Esophagus muscularis mucosa (tissue), 4 donors: Measurements from ENCODE around the gene KIAA1614. TPM values are rescaled to one million over a fixed set of nuclear protein-coding genes. Genes with fewer than 3 reads are reported as not detected.

ENCODE experiments used
- DNase-seq: peaks from one replicate; pipeline ENCODE4 v3.0.0-alpha.2; 2017; ENCODE audit errors: extremely low spot score
- H3K27ac ChIP-seq, 4 donors: fragments of 200-600 bp; sonication (generic); replicated peaks in 1 of 4; 1 replicate in 3 of 4; 2 replicates in 1 of 4; pipeline ENCODE4 v1.5.1; 2016 to 2019; ENCODE audit warnings: mild to moderate bottlenecking in 1 of 4
- H3K27me3 ChIP-seq, 4 donors: fragments of 200-600 bp; sonication (generic); one replicate each; pipeline versions ENCODE4 v1.5.1 to v1.6.0; 2016 to 2019
- H3K36me3 ChIP-seq, 4 donors: fragments of 200-600 bp; sonication (generic); one replicate each; pipeline ENCODE4 v1.5.1; 2016 to 2019
- H3K4me1 ChIP-seq, 4 donors: fragments of 200-600 bp; sonication (generic); one replicate each; pipeline ENCODE4 v1.5.1; 2016 to 2019
- H3K4me3 ChIP-seq, 4 donors: fragments of 200-600 bp; sonication (generic); 1 replicate in 2 of 4; 2 replicates in 2 of 4; pipeline ENCODE4 v1.5.1; 2016 to 2019; ENCODE audit warnings: mild to moderate bottlenecking in 4 of 4, moderate library complexity in 1 of 4
- H3K9me3 ChIP-seq, 4 donors: fragments of 200-600 bp; sonication (generic); 1 replicate in 3 of 4; 2 replicates in 1 of 4; pipeline ENCODE4 v1.5.1; 2016 to 2019
- EP300 ChIP-seq: sonication (generic); formaldehyde crosslinking; IDR thresholded peaks from one replicate; pipeline ENCODE4 v1.6.1; 2017; ENCODE audit warnings: antibody characterized with exemption
- POLR2A ChIP-seq: fragments of 450-650 bp; IDR thresholded peaks from one replicate; pipeline ENCODE4 v1.6.1; 2017; ENCODE audit warnings: antibody characterized with exemption, moderate library complexity, mild to moderate bottlenecking, low read depth
- POLR2AphosphoS5 ChIP-seq, 2 donors: sonication (generic); formaldehyde crosslinking; IDR thresholded peaks; one replicate each; pipeline ENCODE4 v1.6.1; 2017; ENCODE audit warnings: antibody characterized with exemption in 2 of 2
- WGBS: methylation state at CpG from one replicate; pipeline ENCODE4 v1.1.5; 2018; 5-methylcytosine and 5-hydroxymethylcytosine counted together
- intact Hi-C: fragments of 100-400 bp; cut with DNase I; formaldehyde crosslinking; loops from one replicate; pipeline ENCODE4 v1.15.1; 2023
- total RNA-seq, 4 donors: library from RNA; depleted of rRNA; stranded (reverse); fragments of >200 nt; gene quantifications; one replicate each; pipeline versions ENCODE4 v1.1.0 to v1.2.1, GENCODE V29; 2016
- TF ChIP-seq, protein P1 (sequence below), 3 experiments: fragments of 200-600 bp in 2 of 3; fragments of 450-650 bp in 1 of 3; sonication (generic) in 2 of 3; IDR thresholded peaks; one replicate each; pipeline ENCODE4 v1.5.1; 2017 to 2019; ENCODE audit warnings: antibody characterized with exemption in 3 of 3, mild to moderate bottlenecking in 2 of 3, moderate library complexity in 1 of 3

KIAA1614 gene
- total RNA-seq, 4 donors from 2014 or later: 15.4 to 30.0 (median 17.4) TPM

DNA sequence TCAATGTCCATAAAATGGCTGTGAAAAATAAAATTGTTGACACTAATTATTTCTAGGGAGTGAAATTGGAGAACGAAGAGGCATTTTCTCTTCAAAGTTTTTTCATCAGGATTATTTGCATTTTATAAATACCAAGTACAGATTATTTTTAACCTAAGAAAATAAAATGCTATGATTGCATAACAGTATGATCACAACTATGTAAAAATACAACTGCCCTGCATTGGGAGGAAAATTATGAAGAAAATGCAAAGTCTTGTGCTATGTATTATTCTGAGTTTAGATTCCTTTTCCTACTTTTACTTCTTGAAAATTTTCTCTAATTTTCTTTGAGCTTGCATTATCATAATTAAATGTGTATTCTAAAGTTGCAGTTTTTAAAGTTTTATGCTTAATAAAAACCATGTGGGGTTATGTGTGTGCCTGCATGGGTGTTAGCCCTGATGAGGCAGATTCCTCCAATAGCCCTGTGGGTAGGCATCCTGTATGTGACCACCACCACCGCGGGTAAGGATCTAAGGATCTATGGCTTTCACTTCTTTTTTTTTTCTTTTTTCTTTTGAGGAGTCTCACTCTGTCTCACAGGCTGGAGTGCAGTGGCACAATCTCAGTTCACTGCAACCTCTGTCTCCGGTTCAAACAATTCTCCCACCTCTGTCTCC, 85.3 kb downstream of the KIAA1614 start:
- Histone ChIP-seq H3K36me3 (peaks cover 0 to 31% (median 16%) of the 10 kb centered on the region in 4 donors), H3K27ac (no peak overlapping the region), H3K4me1 (peaks cover 0 to 14% (median 10%) of the 10 kb centered on the region in 4 donors), H3K9me3 (no peaks in the 10 kb centered on the region), H3K27me3 (no peaks in the 10 kb centered on the region), H3K4me3 (no peak overlapping the region)
- no peak for DNase-seq
- 84% methylated on average over 4 of the region's 4 CpGs for WGBS
- TF ChIP-seq, protein P1, sequence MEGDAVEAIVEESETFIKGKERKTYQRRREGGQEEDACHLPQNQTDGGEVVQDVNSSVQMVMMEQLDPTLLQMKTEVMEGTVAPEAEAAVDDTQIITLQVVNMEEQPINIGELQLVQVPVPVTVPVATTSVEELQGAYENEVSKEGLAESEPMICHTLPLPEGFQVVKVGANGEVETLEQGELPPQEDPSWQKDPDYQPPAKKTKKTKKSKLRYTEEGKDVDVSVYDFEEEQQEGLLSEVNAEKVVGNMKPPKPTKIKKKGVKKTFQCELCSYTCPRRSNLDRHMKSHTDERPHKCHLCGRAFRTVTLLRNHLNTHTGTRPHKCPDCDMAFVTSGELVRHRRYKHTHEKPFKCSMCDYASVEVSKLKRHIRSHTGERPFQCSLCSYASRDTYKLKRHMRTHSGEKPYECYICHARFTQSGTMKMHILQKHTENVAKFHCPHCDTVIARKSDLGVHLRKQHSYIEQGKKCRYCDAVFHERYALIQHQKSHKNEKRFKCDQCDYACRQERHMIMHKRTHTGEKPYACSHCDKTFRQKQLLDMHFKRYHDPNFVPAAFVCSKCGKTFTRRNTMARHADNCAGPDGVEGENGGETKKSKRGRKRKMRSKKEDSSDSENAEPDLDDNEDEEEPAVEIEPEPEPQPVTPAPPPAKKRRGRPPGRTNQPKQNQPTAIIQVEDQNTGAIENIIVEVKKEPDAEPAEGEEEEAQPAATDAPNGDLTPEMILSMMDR (IDR thresholded peaks at IDR 0.05): no peak
- TF ChIP-seq POLR2A: no peak
- TF ChIP-seq POLR2AphosphoS5 (IDR thresholded peaks at IDR 0.05): no peak
- no peak for TF ChIP-seq EP300
- intact Hi-C loops: no loop called here

Other genes starting within 250 kb of the KIAA1614 start
- 10 to 100 TPM; 19.4 to 38.0 (median 23.2) TPM for gene STX6, start 110.0 kb downstream of the KIAA1614 start, total RNA-seq
- gene MR1, start 121.1 kb downstream of the KIAA1614 start, total RNA-seq: 10 to 100 TPM; 10.8 to 23.5 (median 15.4) TPM
- 10 to 100 TPM; 14.5 to 22.0 (median 16.7) TPM for gene IER5, start 175.8 kb downstream of the KIAA1614 start, total RNA-seq